Tibial artery (tissue), 4 donors: ENCODE results near the gene GPER1.

Experiments
- DNase-seq, 2 donors: peaks; one replicate each; pipeline ENCODE4 v3.0.0-alpha.2; 2019
- H3K27ac ChIP-seq, 2 donors: fragments of 200-600 bp; sonication (generic) in 1 of 2; 1 replicate in 1 of 2; 2 replicates in 1 of 2; pipeline ENCODE4 v1.5.1; 2018 to 2019; ENCODE audit warnings: mild to moderate bottlenecking in 1 of 2
- H3K27me3 ChIP-seq, 2 donors: fragments of 200-600 bp; sonication (generic) in 1 of 2; one replicate each; pipeline versions ENCODE4 v1.5.1 to v1.6.0; 2016 to 2019
- H3K36me3 ChIP-seq, 3 donors: fragments of 200-600 bp; sonication (generic) in 2 of 3; one replicate each; pipeline ENCODE4 v1.5.1; 2016 to 2019; ENCODE audit warnings: mild to moderate bottlenecking in 2 of 3
- H3K4me1 ChIP-seq, 4 donors: fragments of 200-600 bp; sonication (generic) in 2 of 4; 1 replicate in 3 of 4; 2 replicates in 1 of 4; pipeline ENCODE4 v1.5.1; 2016 to 2019
- H3K4me3 ChIP-seq, 2 donors: fragments of 200-600 bp; sonication (generic) in 1 of 2; 1 replicate in 1 of 2; 2 replicates in 1 of 2; pipeline ENCODE4 v1.5.1; 2018 to 2019; ENCODE audit warnings: mild to moderate bottlenecking in 2 of 2
- H3K9me3 ChIP-seq, 3 donors: fragments of 200-600 bp; sonication (generic) in 1 of 3; one replicate each; pipeline ENCODE4 v1.5.1; 2016 to 2019
- intact Hi-C: fragments of 100-400 bp; cut with DNase I; formaldehyde crosslinking; loops from one replicate; pipeline ENCODE4 v1.15.0; 2023; ENCODE audit warnings: low total_unique reads
- TF ChIP-seq, protein P1 (sequence below), 2 experiments: fragments of 200-600 bp in 1 of 2; fragments of 450-650 bp in 1 of 2; IDR thresholded peaks; one replicate each; pipeline ENCODE4 v1.5.1; 2017 to 2019; ENCODE audit warnings: antibody characterized with exemption in 2 of 2, mild to moderate bottlenecking in 1 of 2, moderate library complexity in 1 of 2

GPER1 gene

DNA sequence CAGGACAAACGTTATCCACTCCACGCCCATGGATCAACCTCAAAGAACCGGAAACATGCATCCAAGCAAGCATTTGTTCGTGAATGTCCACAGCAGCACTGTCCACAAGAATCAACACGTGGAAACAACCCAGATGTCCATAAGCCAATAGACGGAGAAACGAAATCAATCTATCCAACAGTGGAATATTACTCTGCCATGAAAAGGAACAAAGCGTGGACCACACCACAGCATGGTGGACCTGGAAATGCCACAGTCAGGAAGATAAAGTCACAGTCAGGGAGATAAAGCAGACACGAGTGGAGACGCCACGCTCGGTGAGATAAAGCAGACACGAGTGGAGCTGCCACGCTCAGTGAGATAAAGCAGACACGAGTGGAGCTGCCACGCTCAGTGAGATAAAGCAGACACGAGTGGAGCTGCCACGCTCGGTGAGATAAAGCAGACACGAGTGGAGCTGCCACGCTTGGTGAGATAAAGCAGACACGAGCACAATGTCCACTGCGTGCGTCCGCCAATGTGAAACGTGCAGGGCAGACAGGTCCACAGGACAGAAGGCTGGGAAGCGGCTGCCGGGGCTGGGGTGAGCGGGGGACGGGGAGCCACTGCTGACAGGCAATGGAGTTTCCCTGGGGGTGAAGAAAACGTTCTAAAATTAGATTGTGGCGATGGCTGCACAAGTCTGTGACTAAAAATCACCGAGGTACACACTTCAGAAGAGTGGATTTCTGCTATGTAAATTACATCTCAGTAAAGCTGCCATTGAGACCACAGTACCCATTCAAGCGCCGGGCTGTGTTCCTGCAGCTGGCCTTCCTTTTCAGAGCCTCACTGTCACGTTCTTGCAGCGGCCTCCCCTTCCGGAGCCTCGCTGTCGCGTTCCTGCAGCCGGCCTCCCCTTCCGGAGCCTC is 10.6 kb downstream of the GPER1 start:
- Histone ChIP-seq H3K4me3 (no peak overlapping the region), H3K27ac (no peak overlapping the region), H3K4me1 (peaks cover 0 to 40% (median 28%) of the 10 kb centered on the region in 4 donors), H3K9me3 (no peaks in the 10 kb centered on the region), H3K36me3 (peaks cover 0 to 10% (median 0%) of the 10 kb centered on the region in 3 donors), H3K27me3 (no peaks in the 10 kb centered on the region)
- intact Hi-C loops: no loop called here
- DNase-seq: no peak
- TF ChIP-seq, protein P1, sequence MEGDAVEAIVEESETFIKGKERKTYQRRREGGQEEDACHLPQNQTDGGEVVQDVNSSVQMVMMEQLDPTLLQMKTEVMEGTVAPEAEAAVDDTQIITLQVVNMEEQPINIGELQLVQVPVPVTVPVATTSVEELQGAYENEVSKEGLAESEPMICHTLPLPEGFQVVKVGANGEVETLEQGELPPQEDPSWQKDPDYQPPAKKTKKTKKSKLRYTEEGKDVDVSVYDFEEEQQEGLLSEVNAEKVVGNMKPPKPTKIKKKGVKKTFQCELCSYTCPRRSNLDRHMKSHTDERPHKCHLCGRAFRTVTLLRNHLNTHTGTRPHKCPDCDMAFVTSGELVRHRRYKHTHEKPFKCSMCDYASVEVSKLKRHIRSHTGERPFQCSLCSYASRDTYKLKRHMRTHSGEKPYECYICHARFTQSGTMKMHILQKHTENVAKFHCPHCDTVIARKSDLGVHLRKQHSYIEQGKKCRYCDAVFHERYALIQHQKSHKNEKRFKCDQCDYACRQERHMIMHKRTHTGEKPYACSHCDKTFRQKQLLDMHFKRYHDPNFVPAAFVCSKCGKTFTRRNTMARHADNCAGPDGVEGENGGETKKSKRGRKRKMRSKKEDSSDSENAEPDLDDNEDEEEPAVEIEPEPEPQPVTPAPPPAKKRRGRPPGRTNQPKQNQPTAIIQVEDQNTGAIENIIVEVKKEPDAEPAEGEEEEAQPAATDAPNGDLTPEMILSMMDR (IDR thresholded peaks at IDR 0.05): no peak

- Histone ChIP-seq H3K4me3 (no peak overlapping the region), H3K27me3 (no peaks in the 10 kb centered on the region), H3K27ac (no peak overlapping the region), H3K36me3 (peaks cover 0 to 3% (median 0%) of the 10 kb centered on the region in 3 donors), H3K9me3 (no peaks in the 10 kb centered on the region), H3K4me1 (peaks cover 0 to 40% (median 28%) of the 10 kb centered on the region in 4 donors)
- intact Hi-C loops: no loop called here
- no peak for DNase-seq
- TF ChIP-seq, protein P1 (IDR thresholded peaks at IDR 0.05): no peak
Measured at GRCh38 chr7:1099154-1099542, 11.2 kb downstream of the GPER1 start.

DNA sequence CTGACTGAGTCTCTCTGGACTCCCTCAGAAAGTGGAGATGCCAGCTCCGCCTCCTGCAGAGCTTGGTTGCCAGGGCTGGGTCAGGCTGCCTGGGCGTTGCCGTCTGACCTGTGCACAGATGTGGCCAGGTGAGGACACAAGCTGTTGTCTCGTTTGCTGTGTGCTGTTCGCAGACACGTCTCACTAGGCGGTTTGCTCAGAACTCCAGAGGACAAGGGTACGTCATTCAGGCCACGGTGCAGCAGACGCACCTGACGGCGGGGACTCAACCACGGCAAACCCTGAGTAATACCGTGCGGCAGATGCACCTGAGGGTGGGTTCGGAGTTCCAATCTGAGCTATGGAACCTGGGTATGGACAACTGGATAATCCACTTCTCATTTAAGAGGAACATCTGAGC is 11.7 kb downstream of the GPER1 start:
- intact Hi-C loops: no loop called here
- H3K27ac ChIP-seq: no peak overlapping the region
- no peaks in the 10 kb centered on the region for H3K27me3 ChIP-seq
- no peaks in the 10 kb centered on the region for H3K36me3 ChIP-seq
- no peak overlapping the region for H3K4me3 ChIP-seq
- no peaks in the 10 kb centered on the region for H3K9me3 ChIP-seq
- DNase-seq: no peak
- TF ChIP-seq, protein P1 (IDR thresholded peaks at IDR 0.05): no peak
- H3K4me1 ChIP-seq: peaks cover 0 to 40% (median 28%) of the 10 kb centered on the region in 4 donors

DNA sequence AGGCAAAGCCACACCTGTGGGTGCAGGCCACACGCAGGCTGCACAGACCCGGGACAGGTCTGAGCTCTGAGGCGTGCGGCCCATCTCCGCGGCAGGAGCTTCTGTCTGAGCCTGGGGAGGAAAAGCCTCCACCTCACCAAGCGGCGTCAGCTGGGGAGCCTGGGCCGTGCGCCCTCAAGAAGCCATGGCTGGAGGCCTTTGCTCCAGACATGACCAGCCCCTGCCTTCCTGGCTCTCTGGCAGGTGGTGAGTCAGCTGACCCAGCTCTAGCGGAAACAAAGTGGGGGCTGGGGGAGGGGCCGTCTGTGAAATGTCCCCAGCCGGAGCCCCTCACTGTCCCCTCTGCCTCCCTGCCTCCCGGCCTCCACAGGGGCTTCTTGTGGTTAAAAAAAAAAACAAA is 12.5 kb downstream of the GPER1 start:
- Histone ChIP-seq H3K36me3 (no peaks in the 10 kb centered on the region), H3K27me3 (no peaks in the 10 kb centered on the region), H3K27ac (no peak overlapping the region), H3K4me1 (peaks cover 0 to 35% (median 26%) of the 10 kb centered on the region in 4 donors), H3K9me3 (no peaks in the 10 kb centered on the region), H3K4me3 (no peak overlapping the region)
- intact Hi-C loops: no loop called here
- TF ChIP-seq, protein P1 (IDR thresholded peaks at IDR 0.05): no peak
- no peak for DNase-seq

- H3K4me1 ChIP-seq: peaks cover 0 to 28% (median 20%) of the 10 kb centered on the region in 4 donors
- H3K27me3 ChIP-seq: no peaks in the 10 kb centered on the region
- no peaks in the 10 kb centered on the region for H3K9me3 ChIP-seq
- intact Hi-C loops: no loop called here
- H3K27ac ChIP-seq: peak overlapping the region; percentile 55 to 70
- H3K36me3 ChIP-seq: no peaks in the 10 kb centered on the region
- DNase-seq: no peak
- no peak overlapping the region for H3K4me3 ChIP-seq
- TF ChIP-seq, protein P1 (IDR thresholded peaks at IDR 0.05): no peak
Measured at GRCh38 chr7:1100834-1101562, 13.1 kb downstream of the GPER1 start.
